SK-MEL-5 (cell line): ENCODE results near the gene KLC4. TPM values are rescaled to one million over a fixed set of nuclear protein-coding genes. Genes with fewer than 3 reads are reported as not detected.
"Not testable (repeated sequence)": the region's sequence is repeated elsewhere in the genome, so short reads cannot be mapped to it uniquely, and the experiment has no call there.

Experiments
- DNase-seq: peaks from one replicate; pipeline ENCODE4 v3.0.0-alpha.2; 2016; ENCODE audit warnings: low read depth, low spot score
- in situ Hi-C: cut with HindIII; loops from 2 replicates; pipeline ENCODE4 v1.10.0; 2016; ENCODE audit warnings: low sequenced_read_pairs, high pct_unique_total_duplicates, low pct_unique_long_range_greater_than_20kb
- total RNA-seq: library from RNA; depleted of rRNA; stranded (reverse); fragments of >200 nt; shearing (Covaris generic); gene quantifications from 2 replicates; pipeline ENCODE4 v1.2.3, GENCODE V29; 2014

The KLC4 gene
- total RNA-seq, 1 experiment from 2014 or later: 6.8 TPM

DNA sequence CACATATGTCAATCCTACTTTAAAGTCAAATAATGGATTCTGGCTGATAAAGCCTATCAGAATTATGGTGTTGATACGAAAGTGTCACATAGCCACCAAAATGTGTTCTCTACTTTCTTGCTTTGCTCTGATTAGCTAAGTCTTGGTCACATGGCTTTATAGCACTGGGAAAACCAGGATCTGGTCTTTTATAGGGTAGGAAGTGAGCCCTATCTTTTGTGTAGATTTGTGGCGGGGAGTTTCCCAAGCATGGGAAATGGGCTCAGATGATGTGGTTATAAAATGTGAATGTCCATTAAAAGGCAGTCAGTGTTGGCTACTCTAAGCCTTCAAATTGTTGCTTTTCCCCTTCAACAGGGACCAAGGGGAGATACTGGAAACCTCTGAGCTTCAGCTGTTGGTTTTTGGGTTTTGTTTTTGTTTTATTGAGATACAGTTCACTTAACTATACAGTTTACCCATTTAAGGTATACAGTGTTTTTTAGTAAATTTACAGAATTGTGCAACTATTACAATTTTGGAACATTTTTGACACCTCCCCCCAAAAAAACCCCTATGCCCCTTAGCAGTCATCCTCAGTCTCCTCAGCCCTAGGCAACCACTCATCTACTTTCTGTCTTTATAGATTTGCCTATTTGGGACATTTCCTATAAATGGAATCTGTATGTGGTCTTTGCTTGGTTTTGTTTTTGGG, 25.8 kb upstream of the KLC4 start:
- in situ Hi-C loops: no loop called here
- DNase-seq: no peak

DNA sequence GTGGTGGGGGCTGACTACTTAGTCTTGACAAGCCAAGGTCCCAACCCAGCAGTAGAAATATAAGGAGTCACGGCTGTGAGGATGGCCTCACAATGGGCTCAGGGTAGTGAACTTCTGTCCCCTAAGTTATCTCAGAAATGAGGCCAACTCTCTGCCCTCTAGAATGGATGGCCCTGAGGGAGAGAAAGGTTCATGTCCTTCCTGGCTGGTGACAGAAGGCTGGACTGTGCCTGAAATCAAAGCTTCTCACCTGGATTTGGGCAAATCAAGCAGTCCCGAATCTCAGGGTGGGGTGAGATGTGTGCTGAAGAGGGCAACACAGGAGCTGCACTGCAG, 25.3 kb upstream of the KLC4 start:
- in situ Hi-C loops: no loop called here

DNA sequence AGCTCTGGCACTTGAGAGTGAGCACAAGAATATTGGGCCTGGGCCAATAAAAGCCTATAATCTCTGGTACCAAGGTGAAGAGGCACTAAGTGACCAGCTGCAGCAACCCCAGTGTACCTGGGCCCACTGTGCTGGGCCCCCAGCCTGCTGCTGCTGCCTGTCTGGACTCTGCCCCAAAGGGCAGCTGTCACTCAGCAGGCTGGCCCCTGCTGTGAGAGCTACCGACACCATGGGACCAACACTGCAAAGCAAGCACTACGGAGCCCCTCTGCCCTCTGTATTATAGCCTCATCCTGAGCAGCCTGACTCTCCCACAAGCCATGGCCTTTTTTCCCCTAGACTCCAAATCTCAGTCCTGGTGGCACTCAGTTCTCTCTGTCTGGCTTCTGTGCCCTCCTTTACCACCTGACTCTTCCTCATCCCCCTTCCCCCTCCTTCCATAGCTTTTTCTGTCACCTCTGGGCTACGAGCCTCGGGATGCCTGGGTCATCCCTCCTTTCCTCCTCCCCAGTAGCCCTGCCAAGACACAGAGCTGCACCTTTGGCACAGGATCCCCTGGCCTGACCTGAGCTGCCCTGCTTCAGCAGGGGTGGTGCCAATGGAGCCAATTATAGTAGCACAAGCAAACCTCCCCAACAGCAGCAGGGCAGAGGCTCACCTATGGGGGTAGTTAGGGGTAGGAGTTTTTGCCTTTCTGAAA, 23.8 kb upstream of the KLC4 start:
- in situ Hi-C loops: no loop called here
- DNase-seq: no peak

More for the DNA sequence above, 25.3 kb upstream of the KLC4 start:
- DNase-seq: no peak

DNA sequence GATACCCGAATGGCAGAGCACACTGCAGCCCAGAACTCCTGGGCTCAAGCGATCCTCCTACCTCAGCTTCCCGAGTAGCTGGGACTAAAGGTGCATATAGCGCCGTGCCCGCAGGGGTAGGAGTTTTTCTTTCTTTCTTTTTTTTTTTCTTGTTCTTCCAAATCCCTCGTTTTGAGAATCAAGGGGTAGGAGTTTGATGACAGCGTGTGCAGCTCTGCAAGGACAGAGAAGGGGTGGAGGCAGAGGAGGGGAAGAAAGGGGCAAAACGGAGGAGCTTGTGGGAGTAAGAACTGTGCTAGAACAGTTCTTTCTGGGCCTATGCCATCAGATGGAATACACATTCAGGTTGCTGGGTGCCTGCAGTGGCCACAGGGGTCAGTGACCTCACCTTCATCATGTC, 22.7 kb upstream of the KLC4 start:
- no peak for DNase-seq

DNA sequence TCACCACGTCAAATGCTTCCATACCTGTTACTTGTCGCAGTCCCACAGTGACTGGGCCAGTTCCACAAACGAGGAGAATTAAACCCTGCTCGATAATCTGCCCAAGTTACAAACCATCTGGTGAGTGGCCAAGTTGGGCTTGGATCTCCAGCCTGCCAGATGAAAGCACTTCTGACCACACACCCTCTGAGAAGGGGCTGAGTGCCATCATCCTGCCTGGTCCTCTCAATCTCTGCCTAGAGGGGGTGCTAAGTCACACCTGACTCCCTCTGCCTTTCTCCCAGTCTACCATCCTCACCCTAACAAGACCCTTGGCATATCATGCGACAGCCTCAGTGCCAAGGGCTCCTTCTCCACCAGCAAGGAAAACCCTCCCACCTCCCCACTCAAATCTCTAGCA, 22.2 kb upstream of the KLC4 start:
- in situ Hi-C loops: no loop called here
- no peak for DNase-seq

More for the DNA sequence above, 22.7 kb upstream of the KLC4 start:
- in situ Hi-C loops: no loop called here

DNA sequence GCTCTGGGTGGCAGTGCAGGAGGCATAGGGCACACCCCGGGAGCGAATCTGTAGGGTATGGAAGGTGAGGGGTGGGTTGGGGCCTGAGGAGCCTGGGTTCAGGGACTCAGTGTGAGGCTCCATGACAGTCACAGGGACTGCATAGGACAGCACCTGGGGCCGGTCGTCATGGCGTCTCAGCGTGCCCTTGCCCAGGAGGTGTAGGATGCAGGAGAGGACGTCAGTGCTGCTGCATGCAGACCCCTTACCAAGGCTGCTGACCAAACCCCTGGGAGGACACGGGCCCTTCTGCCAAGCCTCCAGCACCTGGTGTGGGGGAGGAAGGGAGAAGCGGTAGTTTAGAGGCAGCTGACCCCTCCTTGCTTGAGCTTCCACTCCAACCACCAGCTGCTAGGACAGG, 21.7 kb upstream of the KLC4 start:
- in situ Hi-C loops: no loop called here
- no peak for DNase-seq

DNA sequence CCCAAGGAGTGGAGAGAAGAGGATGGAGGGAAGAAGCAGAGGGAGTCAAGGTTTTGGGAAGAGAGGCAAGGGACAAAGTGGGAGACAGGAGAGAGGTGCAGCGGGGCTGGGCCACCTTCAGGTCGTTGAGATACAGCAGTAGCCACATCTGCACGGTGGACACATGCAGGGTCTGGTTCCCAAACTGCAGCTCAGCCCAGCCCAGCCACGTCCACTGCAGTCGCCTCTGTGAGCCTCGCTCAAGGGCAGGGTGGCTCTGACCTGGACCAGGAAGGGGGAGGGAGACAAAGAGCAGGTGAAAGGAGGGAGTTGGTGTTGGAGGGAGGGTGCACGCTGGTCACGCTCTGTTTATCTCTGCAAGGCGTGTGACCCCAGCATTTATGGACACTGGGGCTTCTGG, 20.7 kb upstream of the KLC4 start:
- no peak for DNase-seq
- in situ Hi-C loops: no loop called here

DNA sequence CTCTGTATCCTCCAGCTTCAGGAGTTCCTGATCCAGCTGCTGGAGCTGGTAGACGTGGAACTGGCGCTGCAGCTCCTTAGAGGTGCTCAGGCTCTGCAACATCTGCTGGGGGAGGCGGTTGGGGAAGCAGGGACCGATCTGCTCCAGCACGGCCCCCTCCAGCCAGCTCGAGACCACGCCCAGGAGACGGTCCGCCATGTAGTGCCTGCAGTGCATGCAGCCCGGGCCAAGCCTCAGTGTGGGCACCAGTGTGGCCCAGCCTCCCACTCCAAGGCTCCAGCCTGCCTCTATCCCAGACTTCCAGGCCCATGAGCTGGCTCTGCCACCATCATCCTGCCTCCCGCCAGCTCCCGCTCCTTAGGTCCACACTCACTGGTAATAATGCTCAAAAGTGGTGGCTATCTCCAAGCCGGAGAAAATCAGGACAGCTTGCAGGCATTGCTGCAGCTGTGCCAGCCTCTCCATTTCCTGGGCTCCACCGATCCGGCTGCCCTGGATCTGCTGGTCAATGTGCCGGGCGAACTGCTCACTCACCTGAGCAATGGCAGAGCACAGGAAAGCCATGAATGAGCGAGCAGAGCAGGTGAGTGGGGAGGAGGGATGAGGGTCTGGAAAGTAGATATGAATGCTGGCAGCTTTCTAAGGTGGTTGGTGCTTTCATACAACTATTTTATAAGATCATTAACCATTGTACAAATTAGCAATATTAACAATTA, 18.7 kb upstream of the KLC4 start:
- no peak for DNase-seq
- in situ Hi-C loops: no loop called here

DNA sequence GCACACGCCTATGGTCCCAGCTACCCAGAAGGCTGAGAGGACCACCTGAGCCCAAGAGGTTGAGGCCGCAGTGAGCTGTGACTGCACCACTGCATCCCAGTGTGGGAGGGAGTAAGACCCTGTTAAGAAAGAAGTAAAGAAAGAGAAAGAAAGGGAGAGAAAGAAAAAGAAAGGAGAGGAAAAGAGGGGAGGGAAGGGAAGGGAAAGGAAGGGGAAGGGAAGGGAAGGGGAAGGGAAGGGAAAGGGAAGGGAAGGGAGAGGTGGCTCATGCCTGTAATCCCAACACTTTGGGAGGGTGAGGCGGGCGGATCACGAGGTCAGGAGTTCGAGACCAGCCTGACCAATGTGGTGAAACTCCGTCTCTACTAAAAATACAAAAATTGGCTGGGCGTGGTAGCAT, 18.0 kb upstream of the KLC4 start:
- in situ Hi-C loops, DNase-seq: not testable (repeated sequence)

DNA sequence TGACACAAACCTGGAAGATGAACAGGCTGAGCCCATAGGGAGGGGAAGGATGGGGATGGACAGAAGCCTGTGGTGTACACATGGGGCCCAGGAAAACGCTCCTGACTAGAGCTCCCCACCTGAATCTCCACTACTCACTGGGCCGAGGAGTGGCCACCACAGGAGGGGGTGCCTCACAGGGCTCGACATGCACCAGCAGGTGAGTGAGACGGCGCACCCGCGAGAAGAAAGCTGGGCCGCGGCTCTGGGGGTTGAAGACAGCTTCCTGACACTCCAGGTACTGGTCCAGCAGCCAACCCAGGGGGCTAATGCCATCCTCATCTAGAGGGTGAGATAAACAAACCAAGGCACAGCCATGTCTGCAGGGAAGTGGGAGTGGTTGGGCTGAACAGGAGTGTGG, 16.1 kb upstream of the KLC4 start:
- DNase-seq: no peak
- in situ Hi-C loops: no loop called here

DNA sequence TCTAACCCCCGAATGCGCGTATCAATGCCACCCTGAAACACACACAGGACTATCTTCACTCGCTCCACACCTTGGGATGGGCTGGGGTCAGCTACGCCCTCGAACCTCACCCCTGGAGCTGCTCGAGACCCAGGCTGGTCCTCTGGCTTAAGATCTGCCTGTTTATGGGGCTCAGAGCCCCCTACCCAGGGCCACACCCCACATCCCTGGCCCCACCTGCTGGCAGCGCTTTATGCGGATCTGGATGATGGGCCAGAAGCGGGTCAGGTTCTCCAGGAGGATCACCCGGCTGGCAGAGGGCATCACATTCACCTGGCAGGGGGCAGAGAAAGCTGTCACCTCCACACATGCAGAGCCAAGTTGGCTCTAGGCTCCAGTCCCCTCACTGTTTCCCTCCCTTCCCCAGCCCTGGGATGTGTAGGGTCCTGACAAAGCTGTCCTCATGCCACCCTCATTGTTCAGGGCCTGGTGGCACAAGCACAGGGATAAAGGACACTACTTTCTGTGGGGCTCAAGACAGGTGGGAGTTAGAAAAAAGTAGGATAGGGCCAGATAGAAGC, 14.0 kb upstream of the KLC4 start:
- DNase-seq: no peak
- in situ Hi-C loops: no loop called here

DNA sequence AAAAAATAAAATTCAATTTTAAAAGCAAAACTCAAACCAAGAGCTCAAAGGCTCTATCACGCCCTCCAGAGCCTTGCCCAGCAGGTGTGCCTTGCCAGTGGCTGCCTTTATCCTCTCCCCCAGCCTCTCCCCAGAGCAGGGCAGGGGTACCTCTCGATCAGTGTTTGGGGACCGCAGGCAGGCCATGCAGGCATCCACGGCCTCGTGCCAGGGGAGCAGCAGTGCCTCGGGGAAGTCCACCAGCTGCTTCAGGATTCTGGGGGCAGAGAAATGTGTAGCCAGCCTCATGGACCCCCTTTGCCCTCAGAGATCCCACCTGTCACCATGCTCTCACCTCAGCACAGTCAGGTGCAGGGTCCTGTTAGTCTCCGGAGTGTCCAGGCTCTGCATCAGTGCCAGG, 11.4 kb upstream of the KLC4 start:
- in situ Hi-C loops: no loop called here
- no peak for DNase-seq

DNA sequence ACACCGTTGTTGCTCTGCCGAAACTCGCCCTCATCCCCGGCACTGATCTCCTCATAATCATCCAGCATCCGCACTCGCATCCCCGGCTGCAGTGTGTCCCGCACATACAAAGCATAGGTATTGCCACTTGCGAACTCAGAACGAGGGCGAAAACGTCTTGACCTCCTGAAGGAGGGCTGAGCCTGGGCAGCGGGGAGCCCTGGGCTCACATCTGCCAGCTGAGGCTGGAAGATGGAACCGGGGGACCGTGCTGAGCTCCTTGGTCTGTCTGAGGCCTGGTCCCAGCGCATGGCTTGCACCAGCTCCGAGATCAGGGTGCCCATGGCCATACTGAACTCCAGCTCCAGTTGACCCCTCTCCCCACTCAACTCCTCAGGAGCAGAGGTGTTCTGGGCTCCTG, 8.4 kb upstream of the KLC4 start:
- in situ Hi-C loops: no loop called here
- DNase-seq: no peak

DNA sequence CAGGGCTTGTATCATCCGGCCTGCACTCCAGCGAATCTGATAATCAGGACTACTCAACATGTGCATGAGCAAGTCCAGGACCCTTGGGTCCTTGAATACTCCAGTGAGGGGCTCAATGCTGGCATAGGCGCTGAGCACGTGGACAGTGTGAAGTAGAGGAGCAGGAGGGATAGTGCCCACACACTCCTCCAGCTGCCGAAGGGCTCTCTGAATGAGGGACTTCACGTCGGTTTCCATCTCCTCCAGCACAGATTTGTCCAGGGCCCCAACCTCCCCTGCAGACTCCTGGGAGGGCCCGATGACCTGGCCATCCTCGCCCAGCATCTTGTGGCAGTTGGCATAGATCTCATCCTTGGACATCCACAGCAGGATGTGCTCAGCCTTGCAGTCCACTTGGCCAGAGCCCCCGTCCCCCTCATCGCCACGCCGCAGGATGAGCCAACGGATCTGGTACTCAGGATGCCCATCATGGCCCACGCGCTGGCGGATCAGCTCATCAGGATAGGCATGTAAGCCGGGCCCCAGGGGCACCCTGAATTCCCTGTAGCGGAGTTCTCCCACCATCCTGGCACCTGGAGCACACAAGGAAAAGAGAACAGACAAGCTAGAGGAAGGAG, 7.1 kb upstream of the KLC4 start:
- no peak for DNase-seq

DNA sequence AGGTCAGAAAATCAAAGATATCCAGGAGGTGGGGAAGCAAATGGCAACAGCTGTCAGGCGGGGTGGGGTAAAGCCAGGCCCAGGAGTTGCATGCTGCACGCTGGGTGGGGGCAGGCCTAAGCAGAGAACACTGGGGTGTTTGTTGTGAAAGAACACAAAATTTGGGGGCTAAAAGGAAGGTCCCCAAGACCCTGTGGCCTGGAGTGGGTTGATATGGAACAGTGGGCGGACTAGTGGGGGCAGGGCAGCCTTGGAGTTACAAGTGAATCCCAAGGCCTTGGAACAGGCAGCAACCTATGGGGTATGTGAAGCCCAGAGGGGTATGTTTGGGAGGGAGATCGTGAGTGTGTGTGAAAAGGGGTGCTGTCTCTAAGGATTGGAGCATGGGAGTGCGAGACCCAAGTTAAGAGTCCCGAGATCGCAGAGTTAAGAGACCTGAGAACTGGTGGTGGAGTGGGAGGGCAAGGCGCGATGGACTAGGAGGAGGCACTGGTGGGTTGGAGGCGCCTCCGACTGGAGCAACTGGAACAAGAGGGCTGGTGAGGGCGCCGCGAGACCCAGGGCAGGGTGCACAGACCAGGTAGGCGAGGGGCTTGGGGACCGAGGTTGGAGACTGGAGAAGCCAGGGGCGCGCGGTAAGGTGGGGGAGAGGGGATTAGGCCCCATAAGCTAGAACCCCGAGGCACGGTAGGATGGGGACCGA, 6.4 kb upstream of the KLC4 start:
- DNase-seq: no peak
- in situ Hi-C loops: no loop called here

More for the DNA sequence above, 7.1 kb upstream of the KLC4 start:
- in situ Hi-C loops: no loop called here

DNA sequence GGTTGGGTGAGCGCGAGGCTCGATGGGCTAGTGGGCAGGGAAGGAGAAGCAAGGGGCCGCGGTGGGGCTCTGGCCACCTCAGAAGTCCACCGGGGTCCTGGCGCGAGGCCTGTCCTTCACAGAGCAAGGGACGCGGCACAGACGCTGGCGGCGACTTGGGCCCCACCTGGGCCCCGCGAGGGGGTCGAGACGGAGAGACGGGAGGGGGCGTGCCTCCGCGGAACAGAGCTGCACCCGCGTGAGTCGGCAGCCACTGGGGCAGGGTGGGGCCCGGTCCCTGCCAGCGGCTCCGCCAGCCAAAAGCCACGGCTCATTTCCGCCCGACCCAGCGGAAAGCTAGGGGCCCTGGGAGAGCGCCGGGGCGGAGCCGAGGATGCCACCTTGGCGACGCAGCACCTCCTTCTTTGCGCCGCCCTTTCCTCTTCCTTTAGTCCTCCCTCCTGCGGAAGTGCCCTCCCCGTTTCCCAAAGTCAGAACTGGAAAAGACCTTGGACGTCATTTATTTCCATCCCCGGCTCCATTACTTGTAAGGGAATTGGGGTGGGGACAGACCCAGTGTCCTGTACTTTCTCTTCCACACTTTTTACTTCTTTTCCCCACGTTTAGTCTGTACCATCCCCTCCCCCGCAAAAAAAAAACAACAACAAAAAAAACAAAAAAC, 5.8 kb upstream of the KLC4 start, which contains the start of gene CUL7:
CUL7 (minus strand) TSS at position 307 of the 661 bp plus-strand sequence. CDS start 1,063 bp downstream, outside the sequence.
- DNase-seq: peak; percentile 94
- in situ Hi-C loops: no loop called here
